Endothelial cell of umbilical vein (primary cell): Measurements from ENCODE around the gene PTPRO. TPM values are rescaled to one million over a fixed set of nuclear protein-coding genes. Genes with fewer than 3 reads are reported as not detected.

Source experiments
- BruUV-seq: library from RNA; stranded (reverse); fragments of 400-500 nt; replicated peaks from 2 replicates; lab custom pipeline; 2021; lab: Mats Ljungman, UMichigan
- CTCF ChIA-PET: fragments of 300-600, 350-600 bp; sonication (Branson Sonifier 250); formaldehyde crosslinking; loops from one replicate; lab custom pipeline; 2021; ENCODE audit warnings: antibody characterized with exemption, inconsistent platforms; lab: Charles Lee
- POLR2A ChIA-PET: fragments of 300-600, 350-600 bp; sonication (Branson Sonifier 250); formaldehyde crosslinking; loops from one replicate; lab custom pipeline; 2021; ENCODE audit warnings: antibody characterized with exemption, inconsistent platforms; lab: Charles Lee
- DNase-seq: peaks from one replicate; pipeline ENCODE4 v3.0.0-alpha.2; 2011; ENCODE audit warnings: low read depth, low spot score
- FAIRE-seq: peaks from 2 replicates; lab custom pipeline; 2011; peaks lifted over from hg19 to GRCh38; lab: Jason Lieb, UNC
- H2AFZ ChIP-seq: 2 replicates; pipeline ENCODE4 v1.6.0; 2012; ENCODE audit warnings: low read depth, low read length, control low read depth, inconsistent platforms
- H3K27ac ChIP-seq: 2 replicates; pipeline ENCODE4 v1.5.1; 2011; ENCODE audit warnings: low read depth, mild to moderate bottlenecking, control low read depth, low read length, moderate library complexity; ENCODE audit not compliant: insufficient read depth
- H3K27me3 ChIP-seq, 2 experiments: 2 replicates each; pipeline versions ENCODE4 v1.6.0 to v1.6.1; 2011; ENCODE audit warnings: low read length in 2 of 2, mixed read lengths in 1 of 2; ENCODE audit not compliant: control insufficient read depth in 2 of 2, insufficient read depth in 2 of 2
- H3K36me3 ChIP-seq, 2 experiments: 2 replicates in 1 of 2; 3 replicates in 1 of 2; pipeline ENCODE4 v1.5.1; 2011; ENCODE audit warnings: low read length in 2 of 2, mild to moderate bottlenecking in 1 of 2, moderate library complexity in 1 of 2; ENCODE audit not compliant: control insufficient read depth in 2 of 2, insufficient read depth in 2 of 2; ENCODE audit errors: extremely low read depth in 1 of 2
- H3K4me1 ChIP-seq: 3 replicates; pipeline ENCODE4 v1.5.1; 2011; ENCODE audit warnings: mild to moderate bottlenecking, low read length; ENCODE audit not compliant: control insufficient read depth, insufficient read depth; ENCODE audit errors: extremely low read depth
- H3K4me2 ChIP-seq: 2 replicates; pipeline ENCODE4 v1.6.1; 2011; ENCODE audit warnings: low read length, control low read depth, mixed read lengths; ENCODE audit not compliant: insufficient read depth
- H3K4me3 ChIP-seq, 3 experiments: fragments of 200-600 bp in 1 of 3; sonication (generic), shearing (Covaris generic) in 1 of 3; replicated peaks in 1 of 3; 2 replicates each; pipeline ENCODE4 v1.5.1; 2011 to 2016; ENCODE audit warnings: control low read depth in 3 of 3, low read length in 3 of 3, mild to moderate bottlenecking in 2 of 3, inconsistent platforms in 1 of 3, low read depth in 1 of 3, moderate library complexity in 1 of 3; ENCODE audit not compliant: insufficient read depth in 1 of 3
- H3K79me2 ChIP-seq: 2 replicates; pipeline ENCODE4 v1.6.0; 2012; ENCODE audit warnings: low read length, inconsistent platforms; ENCODE audit not compliant: control insufficient read depth, insufficient read depth
- H3K9ac ChIP-seq: replicated peaks from 2 replicates; pipeline ENCODE3; 2011; ENCODE audit warnings: low read length, control low read depth; ENCODE audit not compliant: insufficient read depth; ENCODE audit errors: extremely low read depth
- H3K9me1 ChIP-seq: replicated peaks from 3 replicates; pipeline ENCODE4 v1.6.0; 2011; ENCODE audit warnings: mild to moderate bottlenecking, low read length; ENCODE audit not compliant: control insufficient read depth, insufficient read depth; ENCODE audit errors: extremely low read depth
- H3K9me3 ChIP-seq: replicated peaks from 2 replicates; pipeline ENCODE4 v1.5.1; 2012; ENCODE audit warnings: low read length, inconsistent platforms; ENCODE audit not compliant: control insufficient read depth, insufficient read depth
- H4K20me1 ChIP-seq: replicated peaks from 2 replicates; pipeline ENCODE3; 2011; ENCODE audit warnings: mild to moderate bottlenecking, low read length; ENCODE audit not compliant: control insufficient read depth, insufficient read depth; ENCODE audit errors: extremely low read depth
- EZH2 ChIP-seq: IDR thresholded peaks from 2 replicates; pipeline ENCODE4 v1.6.1; 2012; ENCODE audit warnings: borderline replicate concordance, low read depth, mild to moderate bottlenecking, moderate library complexity, low read length, inconsistent platforms; ENCODE audit not compliant: severe bottlenecking
- GATA2 ChIP-seq: IDR thresholded peaks from 2 replicates; pipeline ENCODE4 v1.7.0; 2011; ENCODE audit warnings: low read depth, mild to moderate bottlenecking, moderate library complexity, mixed read lengths, low read length; ENCODE audit not compliant: insufficient read length, insufficient read depth
- MYC ChIP-seq: IDR thresholded peaks from one replicate; pipeline ENCODE4 v1.6.1; 2011; ENCODE audit warnings: mild to moderate bottlenecking, low read depth, low read length
- dilution Hi-C: fragments of 300-500 bp; cut with MboI; formaldehyde crosslinking; loops from one replicate; pipeline ENCODE4 v1.15.0; 2019; ENCODE audit warnings: low sequenced_read_pairs; ENCODE audit not compliant: extremely low pct_ligation_motif_present
- intact Hi-C: fragments of 100-400 bp; cut with micrococcal nuclease; formaldehyde crosslinking; loops from one replicate; pipeline ENCODE4 v1.10.0; 2022
- polyA plus RNA-seq, 4 experiments: library from polyadenylated mRNA; depleted of rRNA in 3 of 4; stranded (reverse) in 3 of 4; unstranded in 1 of 4; fragments of >200 nt; gene quantifications; 2 replicates each; pipeline versions ENCODE4 v1.2.1 to v1.2.3, GENCODE V29; 2011 to 2012; ENCODE audit warnings: missing spikeins in 1 of 4
- total RNA-seq: library from RNA; stranded (reverse); gene quantifications from 2 replicates; pipeline ENCODE4 v1.2.3, GENCODE V29; 2021

Gene PTPRO
- total and polyA plus RNA-seq, 2 donors (not counting 3 experiments of a cell fraction or from before 2014, with no cell fraction given): not detected

DNA sequence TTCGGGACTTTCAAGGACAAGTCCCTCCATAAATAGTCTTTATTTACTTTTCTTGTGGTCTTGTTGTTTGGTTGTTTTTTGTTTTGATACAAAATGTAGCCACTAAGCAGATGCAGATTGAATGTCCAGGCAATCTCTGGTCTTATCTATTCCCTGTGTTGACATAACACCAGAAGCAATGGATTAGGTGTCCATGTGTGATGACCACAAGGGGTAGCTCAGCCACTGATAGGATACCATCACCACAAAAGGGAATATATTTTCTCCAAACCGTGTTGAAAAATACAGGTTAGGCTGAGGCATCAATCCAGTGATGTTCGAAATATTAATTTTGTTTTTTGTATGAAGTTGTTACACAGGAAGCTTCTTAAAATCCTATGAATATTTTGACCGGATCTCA is 270.6 kb downstream of the PTPRO start:
- dilution Hi-C loops: no loop called here
- Histone ChIP-seq H3K9me3 (no peaks in the 10 kb centered on the region), H3K27me3 (peaks cover 0 to 4% of the 10 kb centered on the region in 2 experiments), H4K20me1 (no peaks in the 10 kb centered on the region), H3K9me1 (no peaks in the 10 kb centered on the region), H3K79me2 (no peaks in the 10 kb centered on the region), H2AFZ (no peak overlapping the region), H3K4me2 (no peak overlapping the region), H3K4me1 (peaks cover 17% of the 10 kb centered on the region), H3K4me3 (no peak overlapping the region), H3K27ac (no peak overlapping the region), H3K9ac (no peak overlapping the region), H3K36me3 (no peaks in the 10 kb centered on the region)
- DNase-seq: peak; percentile 52
- peak; percentile 68 for FAIRE-seq
- intact Hi-C loops: no loop called here
- BruUV-seq: no TSS peak
- ChIA-PET POLR2A (no interaction called here), CTCF (interaction anchor here (0.7 to 6.1 kb wide), 7 partner anchors 8 to 272 kb away, joined by 3 to 150 read pairs (median 4); no protein-coding TSS in a partner anchor)
- peak; percentile 72 for TF ChIP-seq GATA2
- TF ChIP-seq EZH2: no peak

DNA sequence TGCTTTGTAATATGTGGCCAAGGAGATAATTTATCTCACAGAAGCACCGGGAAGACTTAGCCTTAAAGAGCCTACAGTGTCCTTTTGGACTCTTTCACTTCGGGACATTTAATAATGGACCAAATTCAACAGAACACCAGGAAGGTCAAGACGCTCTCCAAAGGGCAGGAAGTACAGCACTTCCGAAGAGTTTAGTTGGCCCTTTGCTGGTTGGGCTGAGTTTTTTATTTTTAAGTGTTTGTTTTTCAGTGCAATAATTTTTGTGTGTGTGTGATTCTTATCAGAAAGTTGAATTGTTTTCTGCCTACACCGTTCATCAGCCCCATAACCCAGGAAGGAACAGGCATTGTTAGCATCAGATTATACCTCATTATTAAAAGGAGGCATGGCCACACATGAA is 273.9 kb downstream of the PTPRO start:
- Histone ChIP-seq H3K27me3 (no peaks in the 10 kb centered on the region), H3K9ac (no peak overlapping the region), H4K20me1 (no peaks in the 10 kb centered on the region), H3K4me2 (peak overlapping the region; percentile 43), H3K27ac (no peak overlapping the region), H3K4me1 (peaks cover 31% of the 10 kb centered on the region), H3K4me3 (no peak overlapping the region), H3K9me3 (no peaks in the 10 kb centered on the region), H3K36me3 (no peaks in the 10 kb centered on the region), H2AFZ (no peak overlapping the region), H3K9me1 (no peaks in the 10 kb centered on the region), H3K79me2 (no peaks in the 10 kb centered on the region)
- DNase-seq (peak; percentile 26), FAIRE-seq (no peak)
- ChIA-PET CTCF (interaction anchor here (1.0 kb wide), 1 partner anchor 12 kb away, joined by 3 read pairs; no protein-coding TSS in a partner anchor), POLR2A (no interaction called here)
- no TSS peak for BruUV-seq
- TF ChIP-seq GATA2 (peak; percentile 50), MYC (no peak)
- intact Hi-C loops (no loop called here), dilution Hi-C loops (no loop called here)
